GM21529 (cell line): ENCODE results near the gene RBMS3.
"Not testable (repeated sequence)": the region's sequence is repeated elsewhere in the genome, so short reads cannot be mapped to it uniquely, and the experiment has no call there.

Experiments
- ATAC-seq: cut with Tn5 transposase; IDR thresholded peaks from one replicate; pipeline ENCODE4 v1.9.1; 2021; ENCODE audit not compliant: unreplicated experiment

RBMS3 gene

DNA sequence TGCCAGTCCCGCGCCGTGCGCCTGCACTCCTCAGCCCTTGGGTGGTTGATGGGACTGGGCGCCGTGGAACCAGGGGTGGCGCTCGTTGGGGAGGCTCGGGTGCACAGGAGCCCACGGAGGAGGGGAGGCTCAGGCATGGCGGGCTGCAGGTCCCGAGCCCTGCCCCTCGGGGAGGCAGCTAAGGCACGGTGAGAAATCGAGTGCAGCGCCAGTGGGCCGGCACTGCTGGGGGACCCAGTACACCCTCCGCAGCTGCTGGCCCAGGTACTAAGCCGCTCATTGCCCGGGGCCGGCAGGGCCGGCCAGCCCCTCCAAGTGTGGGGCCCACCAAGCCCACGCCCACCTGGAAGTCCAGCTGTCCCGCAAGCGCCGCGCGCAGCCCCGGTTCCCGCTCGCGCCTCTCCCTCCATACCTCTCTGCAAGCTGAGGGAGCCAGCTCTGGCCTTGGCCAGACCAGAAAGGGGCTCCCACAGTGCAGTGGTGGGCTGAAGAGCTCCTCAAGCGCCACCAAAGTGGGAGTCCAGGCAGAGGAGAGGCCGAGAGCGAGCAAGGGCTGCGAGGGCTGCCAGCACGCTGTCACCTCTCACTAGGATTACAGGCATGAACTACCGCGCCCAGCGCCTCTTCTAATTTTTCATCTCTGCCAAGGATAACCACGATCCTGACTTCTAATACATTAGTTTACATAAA is 192.8 kb downstream of the RBMS3 start:
- ATAC-seq: not testable (repeated sequence)

DNA sequence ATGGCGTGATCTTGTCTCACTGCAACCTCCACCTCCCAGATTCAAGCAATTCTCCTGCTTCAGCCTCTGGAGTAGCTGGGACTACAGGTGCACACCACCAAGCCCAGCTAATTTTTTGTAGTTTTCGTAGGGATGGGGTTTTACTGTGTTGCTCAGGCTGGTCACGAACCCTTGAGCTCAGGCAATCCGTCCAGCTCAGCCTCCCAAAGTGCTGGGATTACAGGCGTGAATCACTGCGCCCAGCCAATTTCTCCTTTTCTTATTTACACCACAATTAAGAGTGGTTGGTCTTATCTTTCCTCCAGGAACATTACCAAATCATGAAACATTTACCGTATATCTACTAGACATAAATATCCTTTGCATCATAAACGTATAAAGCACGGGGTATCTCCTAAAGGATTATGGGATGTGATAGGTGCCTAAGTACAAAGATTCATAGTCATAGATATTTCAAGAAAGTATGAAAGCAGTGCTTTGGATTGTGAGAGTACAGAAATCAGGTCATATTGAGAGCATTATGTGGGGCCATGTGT is 194.5 kb downstream of the RBMS3 start:
- no peak for ATAC-seq

DNA sequence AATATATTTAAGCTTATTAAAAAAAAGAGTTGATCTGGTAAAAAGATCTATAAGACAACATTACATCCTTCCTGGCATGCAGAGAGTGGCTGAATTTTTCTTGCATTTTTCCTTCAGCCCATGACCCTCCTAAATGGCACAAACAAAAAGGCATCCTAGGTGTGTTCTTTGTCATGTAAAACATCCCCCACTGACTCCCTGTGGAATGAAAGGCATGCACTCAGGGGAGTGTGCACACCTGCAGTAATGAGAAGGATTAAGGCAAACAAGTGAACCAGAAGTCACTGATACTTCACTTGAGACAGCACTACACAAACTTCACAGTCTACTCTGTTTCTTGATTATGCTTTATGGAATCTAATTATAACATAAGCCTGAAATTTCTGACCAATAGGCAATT is 195.0 kb downstream of the RBMS3 start:
- no peak for ATAC-seq

DNA sequence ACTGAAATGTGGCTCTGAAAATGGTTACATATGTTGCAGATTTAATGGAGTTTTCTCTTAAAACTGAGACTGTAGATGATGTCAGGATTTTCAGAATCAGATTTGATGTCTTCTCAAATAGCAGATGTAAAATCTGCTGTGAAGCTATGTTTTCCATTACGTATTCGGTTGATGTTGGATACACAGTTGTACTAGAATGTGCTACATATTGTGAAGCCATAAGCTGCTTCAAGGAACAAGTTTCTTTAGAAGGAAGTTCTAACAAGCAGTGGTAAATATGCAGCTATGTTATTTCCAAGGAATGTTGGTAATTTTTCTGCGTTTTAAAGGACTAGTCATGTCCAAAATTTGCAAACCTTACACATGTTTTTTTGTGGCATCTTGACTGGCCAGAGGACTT is 197.7 kb downstream of the RBMS3 start:
- ATAC-seq: no peak

DNA sequence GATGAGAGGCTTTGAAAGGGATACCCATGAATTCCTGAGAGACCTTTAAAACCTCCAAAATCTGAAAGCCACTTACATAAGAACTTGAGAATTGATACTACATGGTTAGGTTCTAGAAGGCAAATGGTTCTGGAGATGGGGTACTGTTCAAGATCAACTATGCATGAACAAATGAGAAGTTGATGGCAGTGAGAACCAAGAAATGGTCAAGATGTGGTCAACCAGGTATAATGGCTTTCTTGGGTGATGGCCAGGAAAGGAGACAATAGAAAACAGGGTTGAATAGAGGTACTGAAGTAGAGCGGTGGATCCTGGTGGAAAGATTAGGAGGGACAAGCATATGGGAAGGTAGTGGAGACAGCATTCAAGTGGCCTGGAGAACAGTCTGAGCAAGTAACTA is 200.4 kb downstream of the RBMS3 start:
- no peak for ATAC-seq

DNA sequence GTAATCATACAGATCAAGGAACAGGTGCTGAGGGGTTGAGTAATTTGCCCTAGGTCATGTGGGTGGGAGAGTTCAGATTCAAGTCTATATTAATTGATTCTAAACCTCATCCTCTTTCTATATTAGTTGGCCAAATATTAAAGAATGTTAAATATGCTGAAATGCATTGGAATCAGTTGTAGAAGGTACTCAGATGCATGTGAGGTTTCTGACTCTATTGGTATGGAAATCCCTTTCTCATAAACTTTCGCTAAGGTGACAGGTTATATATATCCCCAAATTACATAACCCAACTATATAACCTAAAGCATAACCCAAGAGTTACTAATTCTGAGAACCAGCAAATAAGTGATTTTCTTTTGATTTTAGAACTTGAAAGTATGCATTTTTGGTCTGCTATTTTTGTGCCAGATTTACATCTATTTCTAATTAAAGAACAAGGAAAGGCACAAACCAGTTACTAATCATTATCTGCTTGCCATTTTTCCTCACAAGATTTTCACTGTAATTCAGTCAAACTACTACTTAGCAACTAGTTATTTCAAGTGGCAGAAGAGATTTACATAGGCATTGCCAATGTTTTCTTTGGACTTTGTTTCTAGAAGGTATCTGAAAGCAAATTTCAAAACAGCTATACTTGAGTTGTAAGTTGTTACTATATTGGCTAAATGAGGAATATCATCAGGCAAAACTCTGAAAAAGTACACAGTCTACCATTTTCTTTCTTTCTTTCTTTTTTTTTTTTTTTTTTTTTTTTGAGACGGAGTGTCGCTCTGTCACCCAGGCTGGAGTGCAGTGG is 201.3 kb downstream of the RBMS3 start:
- ATAC-seq: no peak

DNA sequence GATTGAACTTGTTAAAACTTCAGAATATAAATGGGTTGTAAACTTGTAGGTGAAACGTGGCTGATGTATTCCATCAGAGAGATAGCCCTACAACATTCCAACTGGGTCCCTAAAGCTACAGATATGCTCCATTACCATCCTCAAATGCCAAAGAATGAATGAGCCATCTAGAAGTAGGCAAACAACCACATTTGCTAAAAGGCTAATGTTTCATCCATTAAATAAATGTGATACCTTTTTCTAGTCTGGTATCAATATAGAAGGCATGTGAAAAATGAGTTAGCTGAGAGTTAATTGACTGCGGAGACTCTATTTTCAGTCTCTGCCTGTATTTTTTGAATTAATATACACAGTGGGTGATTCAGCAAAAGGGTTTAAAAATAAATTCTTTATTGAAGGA is 203.8 kb downstream of the RBMS3 start:
- no peak for ATAC-seq

DNA sequence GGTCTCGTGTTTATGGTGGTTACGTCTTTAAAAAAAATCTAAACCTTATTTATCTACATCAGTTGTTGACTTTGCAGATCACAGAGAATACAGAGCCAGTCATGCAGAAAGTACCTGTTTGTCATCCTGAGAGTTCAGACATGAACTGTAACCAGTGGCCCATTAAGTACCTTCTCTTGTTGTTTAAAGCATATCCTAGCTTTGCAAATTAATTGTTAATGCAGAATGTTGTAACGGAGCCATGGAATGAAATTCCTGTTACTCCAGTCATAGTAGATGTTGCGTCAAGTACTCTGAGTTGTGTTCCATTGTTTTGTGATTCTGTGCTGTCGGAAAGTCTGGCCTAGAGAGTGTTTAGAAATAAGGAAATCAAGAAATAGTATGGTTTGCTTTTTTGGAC is 205.2 kb downstream of the RBMS3 start:
- ATAC-seq: no peak

DNA sequence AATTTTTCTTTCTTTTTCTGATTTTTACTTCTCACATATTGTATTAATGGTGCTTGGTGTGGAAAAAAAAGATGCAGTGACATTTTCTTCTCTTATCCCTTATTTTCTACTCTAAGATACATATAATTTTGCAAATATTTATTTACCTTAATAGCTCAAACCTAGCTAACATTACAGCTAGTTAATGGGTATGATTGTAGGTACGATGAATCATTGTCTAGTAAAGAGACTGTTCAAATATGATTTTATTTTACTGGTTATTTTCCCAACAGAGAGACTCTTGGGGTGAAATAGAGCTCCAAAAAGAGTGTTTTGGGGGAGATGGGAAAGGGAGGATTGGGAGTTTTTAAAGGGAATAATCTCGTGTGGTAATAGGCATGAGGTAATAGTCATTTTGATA is 206.0 kb downstream of the RBMS3 start:
- ATAC-seq: no peak

DNA sequence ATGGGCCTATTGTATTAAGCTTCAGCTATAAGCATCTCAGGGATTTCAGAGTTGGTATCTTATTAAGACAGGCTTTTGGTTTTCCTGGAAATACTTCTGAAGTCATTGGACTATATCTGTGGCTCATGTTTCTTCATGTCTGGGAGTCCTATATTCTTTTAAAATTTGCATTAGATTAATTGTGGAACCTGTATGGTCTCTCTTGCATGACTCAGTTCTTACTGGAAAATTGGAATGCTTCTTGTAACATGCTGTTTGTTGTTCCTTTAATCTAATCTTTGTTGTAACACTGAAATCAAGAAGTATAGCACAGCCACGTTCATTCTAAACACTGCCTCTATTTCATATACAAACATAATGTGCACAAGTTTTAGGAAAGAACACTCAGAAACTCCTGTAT is 208.1 kb downstream of the RBMS3 start:
- ATAC-seq: no peak

DNA sequence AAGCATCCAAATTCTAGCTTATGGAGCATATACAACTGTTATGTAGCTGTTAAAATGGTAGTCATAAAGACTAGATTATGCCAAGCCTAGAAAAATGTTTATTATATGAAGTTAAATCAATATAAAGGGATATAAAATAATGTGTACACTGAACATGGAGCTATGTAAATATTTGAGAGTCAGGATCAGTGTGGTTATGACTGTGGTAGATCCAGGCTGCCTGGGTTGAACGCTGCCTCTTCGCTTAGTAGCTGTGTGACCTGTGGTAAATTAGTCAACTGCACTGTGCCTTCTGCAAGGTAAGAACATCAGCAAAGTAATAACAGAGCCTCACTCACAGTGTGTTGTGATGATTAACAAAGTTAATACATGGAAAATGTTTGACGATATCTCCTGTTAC is 212.2 kb downstream of the RBMS3 start:
- no peak for ATAC-seq

DNA sequence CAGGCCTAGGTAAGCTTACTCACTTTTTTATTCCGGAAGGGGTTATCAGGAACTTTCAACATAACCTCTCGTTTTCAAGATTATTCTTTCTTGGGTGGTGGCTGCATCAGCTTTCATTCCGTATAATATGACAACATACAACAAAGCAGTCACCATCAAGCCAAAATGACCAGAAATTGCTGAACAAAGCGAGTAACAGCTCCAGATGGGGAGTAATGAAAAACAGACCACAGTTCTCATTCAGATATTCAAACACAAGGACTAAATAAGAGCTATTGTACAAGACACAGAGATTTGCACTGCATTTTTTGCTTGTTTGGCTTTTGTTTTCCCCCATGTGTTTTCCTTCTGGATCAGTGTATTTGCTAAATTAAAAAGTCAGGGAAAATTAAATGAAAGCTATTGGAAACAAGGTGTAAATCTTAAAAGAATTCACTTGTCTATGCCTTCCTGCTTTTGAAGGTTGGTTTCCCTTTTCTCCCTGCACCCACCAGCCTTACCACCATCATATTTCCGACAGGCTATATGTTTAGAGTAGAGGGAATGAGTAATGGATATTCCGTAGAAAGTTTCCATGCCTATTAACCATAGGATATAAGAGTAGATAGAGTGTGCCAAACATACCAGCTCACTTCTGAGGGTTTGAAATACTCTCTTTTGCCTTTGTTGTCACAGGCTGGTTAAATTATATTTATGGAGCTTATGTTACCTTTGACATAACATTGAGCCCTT is 213.6 kb downstream of the RBMS3 start:
- ATAC-seq: no peak

DNA sequence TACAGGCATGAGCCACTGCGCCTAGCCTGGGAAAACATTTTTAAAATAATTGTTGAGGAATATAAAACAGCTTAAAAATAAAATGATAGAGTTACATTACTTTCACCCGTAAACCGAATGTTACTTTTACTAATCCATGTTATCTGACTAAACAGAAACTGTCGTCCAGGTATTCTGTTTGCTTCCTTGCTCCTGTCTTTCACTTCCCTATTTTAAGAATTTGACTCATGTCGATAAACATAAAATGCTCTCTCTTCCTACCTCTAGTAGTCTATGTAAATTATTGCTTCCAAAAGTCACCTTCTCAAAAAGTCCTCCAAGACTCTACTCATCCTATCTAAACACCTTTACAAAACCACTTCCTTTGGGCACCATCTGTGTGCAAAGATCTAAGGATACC is 216.4 kb downstream of the RBMS3 start:
- no peak for ATAC-seq

DNA sequence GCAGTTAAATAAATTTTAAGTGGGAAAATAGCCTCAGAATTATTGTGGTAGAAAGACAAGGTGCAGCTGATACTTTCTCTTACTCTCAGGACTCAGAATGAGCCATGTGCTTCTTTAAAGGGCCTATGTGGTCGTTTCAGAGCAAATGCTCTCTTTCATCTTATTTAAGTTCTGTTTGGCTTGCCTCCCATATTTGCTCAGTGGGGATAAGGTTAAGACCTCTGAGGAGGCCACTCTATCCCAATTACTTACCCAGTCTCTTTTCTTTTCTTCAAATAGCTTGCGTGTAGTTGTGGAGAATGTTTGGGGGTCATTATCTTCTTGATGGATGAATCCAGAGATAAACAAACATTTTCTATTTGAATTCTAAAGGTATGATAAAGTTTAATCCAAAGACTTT is 221.9 kb downstream of the RBMS3 start:
- no peak for ATAC-seq

DNA sequence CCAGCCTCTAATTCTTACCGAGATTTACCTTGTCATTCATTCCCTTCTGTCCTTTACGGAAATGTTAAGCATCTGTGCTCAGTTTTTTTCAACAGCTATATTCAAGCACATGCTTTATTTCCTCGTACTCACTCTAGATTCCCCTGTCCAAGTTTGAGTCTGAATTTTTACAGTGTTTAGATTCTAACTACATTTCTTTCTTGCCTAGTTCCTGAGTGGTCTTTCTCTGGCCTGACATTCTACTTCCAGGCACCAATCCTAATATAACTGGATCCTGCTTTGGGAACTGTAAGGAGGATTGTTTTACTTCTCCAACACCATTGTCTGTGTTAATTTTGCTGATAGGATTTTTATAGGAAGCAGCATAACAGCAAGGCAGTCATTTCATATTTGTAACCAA is 222.4 kb downstream of the RBMS3 start:
- ATAC-seq: no peak

DNA sequence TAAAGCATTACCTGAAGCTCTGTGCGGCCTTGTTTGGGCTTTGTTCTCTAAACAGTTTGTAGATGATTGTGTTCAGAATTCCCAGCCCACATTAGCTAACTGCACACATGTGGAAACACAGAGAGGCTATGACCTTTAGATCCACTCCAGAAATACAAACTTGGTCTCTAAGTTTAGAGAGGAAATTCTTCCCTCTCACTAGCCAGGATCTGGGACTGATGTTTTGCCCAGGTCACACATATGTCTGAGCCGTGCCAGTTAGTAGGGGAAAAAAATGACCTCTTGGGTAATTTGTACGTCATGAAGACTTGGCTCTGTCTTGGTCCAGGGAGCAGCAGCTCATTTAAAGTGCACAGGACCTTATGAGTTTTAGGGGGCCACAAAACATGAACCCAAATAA is 223.1 kb downstream of the RBMS3 start:
- ATAC-seq: no peak

DNA sequence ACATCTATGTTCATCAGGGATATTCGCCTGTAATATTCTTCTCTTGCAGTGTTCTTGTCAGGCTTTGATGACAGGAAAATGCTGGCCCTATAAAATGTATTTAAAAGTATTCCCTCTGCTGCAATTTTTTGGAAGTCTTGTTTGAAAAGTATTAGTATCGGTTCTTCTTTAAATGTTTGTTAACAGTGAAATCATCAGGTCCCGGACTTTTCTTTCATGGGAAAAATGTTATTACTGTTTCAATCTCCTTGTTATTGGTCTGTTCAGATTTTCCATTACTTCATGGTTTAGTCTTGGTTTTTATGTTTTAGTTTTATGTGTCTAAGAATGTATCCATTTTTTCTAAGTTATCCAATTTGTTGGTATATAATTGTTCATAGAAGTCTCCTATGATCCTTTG is 225.6 kb downstream of the RBMS3 start:
- ATAC-seq: no peak

DNA sequence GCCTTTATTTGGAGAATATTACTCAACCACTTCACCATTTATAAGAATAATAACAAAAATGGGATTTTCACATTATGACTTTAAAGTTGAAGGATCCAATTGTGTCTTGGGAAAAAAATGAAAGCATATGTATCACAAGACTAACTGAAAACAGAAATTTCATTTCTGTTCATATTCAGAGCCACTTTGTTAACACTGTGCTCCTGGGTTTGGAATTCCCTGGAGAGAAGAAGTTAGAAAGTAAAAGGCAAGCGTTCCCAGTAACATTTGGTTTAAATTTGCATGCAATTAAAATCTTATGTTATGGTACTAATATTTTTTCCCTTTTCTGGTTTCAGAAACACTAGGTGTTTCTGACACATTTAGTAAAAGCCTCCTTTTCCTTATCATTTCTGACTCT is 230.8 kb downstream of the RBMS3 start:
- ATAC-seq: no peak

DNA sequence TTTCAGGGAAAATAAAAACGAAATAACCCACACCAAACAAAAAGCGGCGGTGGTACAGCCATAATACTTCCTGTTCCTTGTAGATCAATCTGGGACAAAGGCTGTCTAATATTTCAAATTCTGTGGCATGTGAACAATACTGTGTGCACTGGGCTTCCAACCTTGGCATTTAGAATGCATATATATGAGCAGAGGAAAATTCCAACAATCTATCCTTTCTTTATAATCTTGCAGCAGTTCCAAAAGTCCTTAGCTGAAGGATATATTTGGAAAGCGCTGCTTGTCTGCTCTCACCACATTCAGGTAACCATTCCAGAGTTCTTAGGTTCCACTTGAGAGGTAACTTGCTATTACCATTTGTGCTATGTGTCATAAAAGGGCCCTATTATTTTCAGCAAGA is 231.8 kb downstream of the RBMS3 start:
- no peak for ATAC-seq

DNA sequence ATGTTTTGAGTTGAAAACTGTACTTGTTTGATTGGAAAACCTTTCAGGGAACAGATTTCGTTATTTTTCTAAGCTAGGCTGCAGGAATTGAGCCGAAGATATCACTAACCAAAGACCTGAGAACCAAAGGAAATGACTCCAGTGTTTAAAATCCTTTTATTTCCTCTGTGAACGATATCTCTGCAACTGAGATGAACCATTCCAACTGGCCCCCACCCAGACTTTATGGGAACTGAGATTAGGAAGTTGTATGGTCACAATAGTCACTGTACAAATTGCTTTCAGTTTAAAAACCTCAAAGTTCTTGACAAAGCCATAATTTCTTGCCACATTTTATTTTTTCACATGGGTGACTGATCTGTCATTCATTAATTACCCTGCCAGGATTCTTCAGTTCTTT is 232.4 kb downstream of the RBMS3 start:
- no peak for ATAC-seq

DNA sequence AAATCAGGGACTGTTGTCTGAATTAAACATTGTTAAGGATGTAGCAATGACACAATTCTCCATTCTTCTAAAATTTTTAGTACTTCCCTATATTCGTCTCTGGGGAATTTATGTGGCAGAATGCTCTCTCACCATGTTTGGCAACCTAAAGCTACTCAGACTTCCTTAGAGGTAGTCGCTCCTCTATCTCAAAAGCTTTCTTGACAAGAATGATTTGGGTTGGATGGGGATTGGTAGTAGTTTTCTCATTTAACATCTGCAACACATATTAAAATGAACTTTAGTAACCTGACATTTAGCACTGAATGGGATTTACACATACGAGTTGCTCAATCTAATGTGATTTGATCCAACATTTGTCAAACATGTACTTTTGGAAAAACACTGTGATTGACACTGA is 233.3 kb downstream of the RBMS3 start:
- no peak for ATAC-seq

DNA sequence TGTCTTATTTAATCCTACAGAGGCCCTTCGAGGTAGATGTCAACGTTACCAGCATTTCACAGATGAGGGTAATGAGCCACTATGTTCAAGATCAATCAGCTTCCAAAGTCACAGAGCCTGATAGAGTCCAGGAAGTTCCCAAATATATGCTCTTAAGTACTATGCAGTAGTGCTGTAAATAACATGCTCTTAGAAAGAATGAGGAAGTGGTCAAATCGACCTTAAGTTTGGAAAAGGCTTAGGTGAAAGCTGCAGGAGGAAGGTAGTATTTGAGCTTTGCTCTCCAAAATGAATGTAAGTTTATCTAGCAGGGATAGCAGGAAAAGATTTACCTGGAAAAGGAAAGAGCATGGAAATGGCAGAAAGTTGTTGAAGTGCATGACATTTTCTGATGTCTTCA is 234.0 kb downstream of the RBMS3 start:
- no peak for ATAC-seq
